ENCODE data around the gene C2.
"Not testable (repeated sequence)": the region's sequence is repeated elsewhere in the genome, so short reads cannot be mapped to it uniquely, and the experiment has no call there.

DNA sequence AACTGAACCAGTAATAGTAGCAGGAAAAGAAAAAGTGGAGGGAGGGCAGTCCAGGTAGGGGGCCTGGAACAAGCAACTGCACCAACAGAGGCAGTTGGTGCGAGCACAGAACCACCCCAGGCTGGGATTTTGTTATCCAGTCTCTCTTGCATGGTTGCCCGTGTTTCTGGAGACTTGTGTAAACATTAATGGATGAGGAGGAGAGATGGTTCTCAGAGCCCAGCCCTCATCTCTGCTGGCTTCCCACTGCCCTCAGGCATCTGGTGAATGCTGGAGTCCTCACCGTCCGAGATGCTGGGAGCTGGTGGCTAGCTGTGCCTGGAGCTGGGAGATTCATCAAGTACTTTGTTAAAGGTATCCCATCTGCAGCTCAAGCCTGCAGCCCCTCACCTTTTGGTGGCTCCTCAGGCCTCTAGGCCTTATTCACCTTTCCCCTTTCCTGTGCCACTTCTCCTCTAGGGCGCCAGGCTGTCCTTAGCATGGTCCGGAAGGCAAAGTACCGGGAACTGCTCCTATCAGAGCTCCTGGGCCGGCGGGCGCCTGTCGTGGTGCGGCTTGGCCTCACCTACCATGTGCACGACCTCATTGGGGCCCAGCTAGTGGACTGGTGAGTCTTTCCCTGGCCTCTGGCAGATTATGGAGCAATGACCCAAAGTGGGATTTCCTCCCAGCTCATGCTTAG, 52.8 kb downstream of the C2 start:
- not testable (repeated sequence) for TF ChIP-seq MYC (IDR thresholded peaks at IDR 0.05; ENCODE audit: low read depth, low read length)
- TF ChIP-seq, protein P1, sequence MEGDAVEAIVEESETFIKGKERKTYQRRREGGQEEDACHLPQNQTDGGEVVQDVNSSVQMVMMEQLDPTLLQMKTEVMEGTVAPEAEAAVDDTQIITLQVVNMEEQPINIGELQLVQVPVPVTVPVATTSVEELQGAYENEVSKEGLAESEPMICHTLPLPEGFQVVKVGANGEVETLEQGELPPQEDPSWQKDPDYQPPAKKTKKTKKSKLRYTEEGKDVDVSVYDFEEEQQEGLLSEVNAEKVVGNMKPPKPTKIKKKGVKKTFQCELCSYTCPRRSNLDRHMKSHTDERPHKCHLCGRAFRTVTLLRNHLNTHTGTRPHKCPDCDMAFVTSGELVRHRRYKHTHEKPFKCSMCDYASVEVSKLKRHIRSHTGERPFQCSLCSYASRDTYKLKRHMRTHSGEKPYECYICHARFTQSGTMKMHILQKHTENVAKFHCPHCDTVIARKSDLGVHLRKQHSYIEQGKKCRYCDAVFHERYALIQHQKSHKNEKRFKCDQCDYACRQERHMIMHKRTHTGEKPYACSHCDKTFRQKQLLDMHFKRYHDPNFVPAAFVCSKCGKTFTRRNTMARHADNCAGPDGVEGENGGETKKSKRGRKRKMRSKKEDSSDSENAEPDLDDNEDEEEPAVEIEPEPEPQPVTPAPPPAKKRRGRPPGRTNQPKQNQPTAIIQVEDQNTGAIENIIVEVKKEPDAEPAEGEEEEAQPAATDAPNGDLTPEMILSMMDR (IDR thresholded peaks at IDR 0.05; ENCODE audit: low read depth, low read length): not testable (repeated sequence)
